KBM-7 (cell line): ENCODE measurements around the gene FOXP3.

ENCODE experiments used
- DNase-seq: peaks from one replicate; pipeline ENCODE4 v3.0.0-alpha.2; 2015
- in situ Hi-C: fragments of 300-500 bp; cut with MboI; formaldehyde crosslinking; loops from 2 replicates; pipeline ENCODE4 v1.14.3; 2020; ENCODE audit warnings: low sequenced_read_pairs, low pct_unique_long_range_greater_than_20kb, mixed read lengths

FOXP3 gene

DNA sequence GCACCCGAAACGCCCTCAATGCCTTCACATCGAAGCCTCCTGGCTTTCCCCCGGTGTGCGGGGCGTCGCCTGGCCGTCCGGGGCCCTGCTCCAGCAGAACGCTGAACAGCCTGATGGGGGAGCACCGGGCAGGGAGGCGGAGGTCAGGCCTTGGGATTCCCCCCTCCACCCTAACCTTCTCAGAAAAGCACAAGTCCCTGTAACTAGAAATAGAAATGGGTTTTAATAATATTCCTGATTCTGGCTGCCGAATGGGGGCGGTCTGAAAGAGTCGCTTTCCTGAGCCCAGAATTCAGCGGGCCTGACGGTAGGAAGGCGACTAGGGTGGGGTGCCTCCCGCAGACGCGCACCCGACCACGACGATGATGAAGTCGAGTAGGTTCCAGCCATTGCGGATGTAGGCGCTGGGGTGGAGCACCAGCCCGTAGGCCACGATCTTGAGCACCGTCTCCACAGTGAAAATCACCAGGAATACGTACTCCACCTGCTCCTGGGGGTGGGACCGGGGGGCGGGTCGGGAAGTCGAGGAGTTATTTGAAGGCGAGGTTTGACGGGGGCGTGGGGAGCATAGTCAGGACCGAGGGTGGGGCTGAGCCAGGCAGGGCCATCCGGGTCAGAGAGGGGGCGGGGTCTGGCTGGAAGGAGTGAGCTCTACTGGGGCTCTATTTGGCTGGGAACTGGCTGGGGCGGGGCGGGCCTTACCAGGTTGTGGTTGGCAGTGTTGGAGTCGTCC lies 33.8 kb downstream of the FOXP3 start:
- no peak for DNase-seq
- in situ Hi-C loops: no loop called here

DNA sequence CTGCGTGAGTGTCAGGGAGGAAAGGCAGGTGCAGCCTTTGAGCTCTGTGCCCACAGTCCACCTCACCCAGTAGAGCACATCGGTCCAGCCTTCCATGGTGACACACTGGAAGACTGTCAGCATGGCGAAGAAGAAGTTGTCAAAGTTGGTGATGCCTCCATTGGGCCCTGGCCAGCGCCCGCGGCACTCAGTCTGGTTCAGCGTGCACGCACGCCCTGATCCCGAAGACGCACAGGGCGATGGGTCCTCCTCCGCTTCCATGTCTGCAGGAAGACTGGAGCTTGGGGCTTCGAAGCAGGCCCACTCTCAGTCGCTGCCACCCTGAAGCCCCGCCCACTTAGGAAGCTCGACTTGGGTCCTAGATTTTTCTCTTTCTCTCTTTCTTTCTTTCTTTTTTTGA lies 36.3 kb downstream of the FOXP3 start:
- in situ Hi-C loops: no loop called here
- DNase-seq: no peak

DNA sequence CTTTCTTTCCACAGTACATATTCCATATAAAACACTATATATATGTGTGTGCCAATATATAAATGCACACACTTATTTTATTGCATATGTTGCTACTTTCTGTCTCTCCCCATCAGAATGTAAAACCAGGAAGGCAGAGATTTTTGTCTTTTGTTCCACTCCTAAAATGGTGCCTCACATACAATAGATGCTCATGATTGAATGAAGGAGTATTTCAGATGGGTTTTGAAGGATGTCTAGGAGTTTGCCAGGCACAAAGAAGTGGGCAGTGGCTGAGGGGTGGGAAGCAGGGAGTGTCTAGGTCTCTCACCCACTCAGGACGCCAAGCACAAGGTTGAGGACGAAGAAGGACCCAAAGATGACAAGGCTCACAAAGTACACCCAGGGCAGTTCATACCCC lies 36.8 kb downstream of the FOXP3 start:
- no peak for DNase-seq
- in situ Hi-C loops: no loop called here

DNA sequence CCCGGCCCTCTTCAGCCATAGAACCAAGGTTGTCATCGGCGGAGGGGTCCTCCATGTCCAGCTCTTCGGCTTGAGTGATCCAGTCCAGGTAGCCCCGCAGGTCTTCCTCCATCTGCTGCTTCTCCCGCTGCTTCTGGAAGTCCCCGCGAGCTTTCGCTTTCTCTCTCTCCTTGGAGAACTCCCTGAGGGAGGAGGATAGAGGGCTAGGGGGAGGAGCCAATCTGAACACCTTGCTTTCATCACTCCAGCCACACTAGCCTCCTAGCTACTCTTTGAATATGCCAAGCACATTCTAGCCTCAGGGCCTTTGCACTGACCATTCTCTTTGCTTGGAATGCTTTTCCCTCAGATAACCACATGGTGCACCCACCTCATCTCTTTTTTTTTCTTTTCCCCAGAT lies 37.6 kb downstream of the FOXP3 start:
- in situ Hi-C loops: no loop called here
- no peak for DNase-seq

DNA sequence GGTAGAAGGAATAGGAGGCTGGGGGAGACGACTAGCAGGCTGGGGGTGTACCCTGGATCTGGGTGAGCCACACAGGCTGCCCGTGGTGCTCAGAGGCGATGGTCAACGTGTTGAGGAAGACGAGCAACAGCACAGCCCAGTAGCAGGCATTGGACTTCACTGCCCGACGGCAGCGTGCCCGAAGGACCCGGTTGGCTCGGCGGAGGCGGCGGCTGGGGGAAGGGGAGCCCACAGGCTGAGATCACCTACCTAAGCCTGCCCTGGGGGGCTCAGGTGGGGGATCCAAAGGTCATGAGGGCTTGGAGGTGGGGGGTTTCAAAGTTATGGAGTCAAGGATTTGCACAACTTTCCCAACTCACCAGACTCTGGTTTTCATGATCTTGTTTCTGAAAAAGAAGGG lies 38.7 kb downstream of the FOXP3 start:
- no peak for DNase-seq
- in situ Hi-C loops: no loop called here

DNA sequence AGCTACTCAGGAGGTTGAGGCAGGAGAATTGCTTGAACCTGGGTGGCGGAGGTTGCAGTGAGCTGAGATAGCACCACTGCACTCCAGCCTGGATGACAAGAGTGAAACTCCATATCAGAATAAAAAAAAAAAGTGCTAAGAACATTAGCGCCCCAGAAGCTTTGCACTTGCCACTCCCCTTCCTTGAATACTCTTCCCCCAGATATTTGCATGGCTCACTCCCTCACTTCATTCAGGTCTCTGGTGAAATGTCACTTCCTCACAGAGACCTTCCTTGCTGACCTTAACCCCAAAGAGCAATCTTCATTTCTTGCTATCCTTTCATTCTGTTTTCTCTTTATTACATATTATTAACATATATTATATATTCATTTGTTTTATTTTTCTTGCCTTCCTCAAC lies 42.6 kb downstream of the FOXP3 start:
- in situ Hi-C loops: no loop called here
- DNase-seq: no peak

DNA sequence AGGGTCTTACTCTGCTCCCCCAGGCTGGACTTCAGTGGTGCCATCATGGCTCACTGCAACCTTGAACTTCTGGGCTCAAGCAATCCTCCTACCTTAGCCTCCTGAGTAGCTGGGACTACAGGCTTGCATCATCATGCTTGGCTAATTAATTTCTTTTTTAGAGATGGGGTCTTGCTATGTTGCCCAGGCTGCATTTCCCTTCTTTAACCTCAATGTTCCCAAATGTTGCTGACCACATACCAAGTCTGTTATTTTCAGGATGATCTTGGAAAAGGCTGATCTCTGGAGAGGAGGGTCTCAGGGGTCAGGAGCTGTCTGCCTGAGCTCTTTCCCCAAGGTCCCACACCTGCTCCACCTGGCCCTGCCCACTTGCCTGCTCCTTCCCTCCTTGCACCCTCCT lies 44.4 kb downstream of the FOXP3 start:
- in situ Hi-C loops: no loop called here
- no peak for DNase-seq

DNA sequence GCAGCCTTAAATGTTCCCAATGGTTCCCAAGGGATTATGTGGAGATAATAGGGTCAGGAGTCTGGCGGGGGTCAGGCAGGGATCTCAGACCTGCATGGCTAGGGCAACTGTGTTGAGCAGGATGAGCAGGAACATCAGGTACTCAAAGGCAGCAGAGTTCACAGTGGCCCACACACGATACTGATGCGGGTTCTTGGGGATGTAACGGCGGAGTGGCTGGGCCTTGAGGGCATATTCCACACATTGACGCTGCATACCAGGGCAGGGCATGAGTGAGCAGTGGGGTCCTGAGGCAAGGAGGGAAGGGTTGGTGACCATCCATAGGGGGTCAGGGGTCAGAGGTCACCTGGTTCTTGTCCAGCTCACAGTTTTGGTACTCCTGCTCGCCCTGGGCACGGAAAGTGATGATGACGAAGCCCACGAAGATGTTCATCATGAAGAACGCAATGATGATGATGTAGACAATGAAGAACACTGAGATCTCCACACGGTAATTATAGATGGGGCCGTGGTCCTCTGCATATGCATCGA lies 49.4 kb downstream of the FOXP3 start:
- DNase-seq: no peak
- in situ Hi-C loops: no loop called here

DNA sequence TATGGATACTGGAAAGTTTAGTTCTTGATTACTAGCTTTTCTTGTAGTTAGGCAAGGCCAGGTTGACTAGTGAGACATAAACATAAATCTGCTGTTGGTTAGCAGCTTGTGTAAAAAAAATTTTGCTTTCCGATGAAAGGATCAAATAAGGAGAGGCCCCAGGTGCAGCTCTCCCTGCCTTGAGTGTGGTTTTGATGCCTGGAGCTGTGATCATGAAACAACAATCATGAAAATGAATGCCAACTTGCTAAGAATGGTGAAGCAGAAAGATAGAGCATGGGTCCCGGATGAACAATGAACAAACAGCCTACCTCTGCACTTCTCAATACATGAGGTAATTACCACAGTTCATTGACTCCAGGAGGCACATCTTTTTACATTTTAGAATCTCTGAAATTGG lies 50.1 kb downstream of the FOXP3 start:
- DNase-seq: no peak
- in situ Hi-C loops: no loop called here

DNA sequence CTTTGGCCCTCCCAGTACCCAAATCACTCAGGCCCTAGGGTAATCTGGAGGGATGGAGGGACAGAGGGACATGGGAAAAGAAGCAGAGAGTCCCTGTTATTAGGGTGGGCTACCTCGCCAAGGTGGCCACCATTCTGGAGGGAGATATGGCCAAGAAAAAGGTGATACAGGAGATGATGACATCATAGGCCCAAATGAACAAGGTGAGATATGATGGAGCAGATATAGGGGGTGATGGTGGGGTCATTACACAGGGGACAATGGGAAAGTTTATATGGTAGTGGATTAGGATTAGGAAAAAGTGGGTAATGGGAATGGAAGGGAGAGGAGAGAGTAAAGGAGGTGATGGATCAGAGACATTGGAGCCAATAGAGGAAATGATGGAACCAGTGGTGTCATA lies 51.6 kb downstream of the FOXP3 start:
- in situ Hi-C loops: no loop called here
- no peak for DNase-seq

DNA sequence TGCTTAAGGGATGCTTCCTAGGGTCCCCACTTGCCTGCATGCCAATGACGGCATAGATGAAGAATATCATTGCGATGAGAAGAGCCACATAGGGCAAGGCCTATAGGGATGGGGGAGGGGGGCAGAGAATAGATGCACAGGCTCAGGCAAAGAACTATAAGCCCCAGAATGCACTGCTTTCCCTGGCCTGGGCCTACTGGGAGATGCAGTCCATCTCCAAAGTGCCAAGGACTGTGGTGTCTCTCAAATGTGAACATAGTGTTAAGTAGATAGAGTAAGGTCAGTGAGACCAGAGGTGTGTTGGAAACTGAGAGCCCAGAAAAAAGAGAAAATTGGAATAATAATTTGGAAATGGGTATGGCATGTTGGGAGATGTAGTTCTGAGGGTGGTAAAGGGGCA lies 52.3 kb downstream of the FOXP3 start:
- DNase-seq: no peak
- in situ Hi-C loops: no loop called here

DNA sequence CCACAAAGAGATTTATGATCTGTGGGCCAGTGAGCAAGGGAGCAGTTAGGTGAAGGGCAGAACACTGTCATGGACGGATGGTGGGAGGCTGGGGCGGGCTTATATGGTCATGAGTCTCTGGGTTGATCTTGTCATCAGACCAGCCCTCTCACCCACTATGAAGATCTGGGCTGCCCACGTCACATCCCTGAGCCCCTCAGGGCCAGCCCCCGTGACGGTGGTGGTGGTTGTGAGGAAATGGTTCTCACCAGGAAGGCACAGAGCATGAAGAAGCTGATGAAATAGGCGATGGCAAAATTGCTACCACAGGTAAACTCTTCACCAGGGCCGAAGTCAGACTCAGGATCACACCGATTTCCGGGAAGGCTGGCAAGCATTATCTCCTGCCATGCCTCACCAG lies 53.4 kb downstream of the FOXP3 start:
- DNase-seq: no peak
- in situ Hi-C loops: no loop called here

DNA sequence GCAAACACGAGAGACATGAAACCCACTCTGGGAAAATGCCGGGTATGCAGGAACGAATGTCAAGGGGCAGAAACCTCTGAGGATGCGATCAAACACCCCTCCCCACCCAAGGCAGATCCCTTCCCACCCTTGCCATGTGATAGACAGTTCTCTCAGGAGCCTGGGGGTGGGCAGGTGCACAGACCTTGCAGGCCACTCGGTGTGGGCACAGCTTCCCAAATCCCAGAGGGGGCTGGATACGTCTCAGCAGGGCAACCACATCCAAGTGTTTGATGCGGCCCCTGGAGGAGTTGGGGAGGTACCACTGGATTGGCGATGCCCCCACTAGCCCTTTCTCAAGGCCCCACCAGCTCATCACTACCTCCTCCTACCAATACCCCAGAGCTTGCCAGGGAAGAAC lies 54.1 kb downstream of the FOXP3 start:
- no peak for DNase-seq
- in situ Hi-C loops: no loop called here

DNA sequence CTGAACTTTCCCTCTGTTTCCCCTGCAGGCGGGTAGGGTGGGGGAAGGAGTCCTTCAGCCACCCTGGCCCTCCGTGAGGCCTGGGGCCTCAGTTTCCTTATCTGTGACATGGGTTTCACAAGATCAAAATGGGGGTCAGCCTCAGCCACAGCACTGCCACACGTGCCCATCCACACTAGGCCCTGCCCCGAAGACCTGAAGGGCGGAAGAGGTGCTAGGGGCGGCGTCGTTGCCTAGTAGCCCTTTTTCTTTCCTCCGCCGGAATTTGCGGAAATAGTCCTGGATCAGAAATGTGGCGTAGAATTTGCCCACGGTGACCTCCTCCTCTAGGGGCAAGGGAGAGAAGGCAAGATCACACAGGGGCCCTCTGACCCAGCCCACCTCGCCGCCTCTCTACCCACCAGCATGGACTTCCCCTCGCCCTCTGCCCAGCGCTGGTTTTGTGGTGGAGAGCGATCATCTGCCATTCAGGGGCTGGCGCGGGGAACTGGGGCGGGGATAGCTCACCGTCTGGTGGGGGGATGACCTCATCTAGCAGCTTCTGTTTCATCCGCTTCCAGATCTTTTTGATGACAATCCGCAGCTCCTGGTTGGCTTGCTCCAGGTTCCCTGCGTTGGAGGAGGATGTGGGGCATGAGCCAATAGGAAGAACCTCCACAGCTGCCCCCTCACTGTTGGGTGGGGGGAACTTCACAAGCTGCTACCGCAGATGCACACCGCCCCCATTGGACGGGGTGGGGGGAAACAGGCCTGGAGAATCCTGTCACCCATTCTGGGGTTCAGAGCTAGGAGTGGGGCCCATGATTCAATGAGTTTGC lies 54.9 kb downstream of the FOXP3 start:
- DNase-seq: no peak
- in situ Hi-C loops: no loop called here

DNA sequence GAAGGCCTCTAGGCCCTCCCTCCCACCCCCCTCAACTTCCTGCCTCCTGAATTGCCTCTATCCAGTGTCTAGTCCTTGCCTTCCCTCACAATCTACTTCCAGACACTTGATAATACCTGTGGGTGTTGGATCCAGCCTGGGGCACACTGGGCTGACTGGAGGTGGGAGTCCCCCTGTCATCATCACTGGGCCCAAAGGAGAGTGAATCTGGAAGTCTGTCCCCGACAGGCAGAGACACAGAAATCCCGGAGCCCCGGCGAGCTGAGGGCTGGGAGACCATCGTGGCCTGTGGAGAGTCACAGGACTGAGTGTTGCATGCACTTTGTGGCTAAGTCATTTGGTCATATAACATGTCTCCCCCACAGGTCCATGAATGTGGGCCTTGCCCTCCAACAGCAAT lies 56.1 kb downstream of the FOXP3 start:
- no peak for DNase-seq
- in situ Hi-C loops: no loop called here

DNA sequence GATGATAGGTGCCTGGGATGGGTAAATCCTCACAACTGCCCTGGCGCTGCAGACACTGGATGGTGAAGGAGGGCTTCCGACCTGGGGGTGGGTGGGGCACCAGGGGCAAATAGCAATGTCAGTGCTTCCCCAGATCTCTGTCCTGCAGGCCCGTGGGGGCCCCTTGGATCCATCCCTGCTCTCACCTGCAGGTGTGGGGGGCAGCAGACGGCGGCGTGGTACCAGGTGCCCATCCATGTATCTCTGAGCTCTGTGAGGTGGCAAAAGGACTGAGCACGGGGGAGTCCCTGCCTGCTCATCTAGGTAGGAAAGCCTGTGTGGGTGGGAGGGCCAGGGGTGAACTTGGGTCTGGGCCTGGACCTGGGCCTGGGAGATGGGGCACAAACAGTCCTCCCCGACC lies 58.0 kb downstream of the FOXP3 start:
- no peak for DNase-seq

DNA sequence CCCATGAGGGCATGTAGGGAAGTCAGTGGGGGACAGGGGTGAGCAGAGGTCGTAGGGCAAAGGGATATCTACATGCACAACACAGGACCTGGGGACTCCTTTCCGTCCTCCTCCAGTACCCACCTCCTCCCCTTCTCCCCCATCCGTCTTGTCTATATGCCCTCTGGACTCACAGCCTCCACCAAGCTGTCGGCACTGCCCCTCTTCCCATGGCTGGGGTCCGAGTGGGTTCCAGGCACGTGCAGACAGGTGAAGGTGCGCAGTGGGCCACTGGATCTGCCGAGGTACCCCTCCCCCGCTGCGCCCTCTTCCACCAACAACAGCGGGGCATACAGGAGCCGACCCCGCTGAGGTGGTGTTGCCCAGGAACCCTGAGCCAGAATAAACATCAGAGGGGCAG lies 59.1 kb downstream of the FOXP3 start:
- no peak for DNase-seq

More for the DNA sequence above, 58.0 kb downstream of the FOXP3 start:
- in situ Hi-C loops: no loop called here

DNA sequence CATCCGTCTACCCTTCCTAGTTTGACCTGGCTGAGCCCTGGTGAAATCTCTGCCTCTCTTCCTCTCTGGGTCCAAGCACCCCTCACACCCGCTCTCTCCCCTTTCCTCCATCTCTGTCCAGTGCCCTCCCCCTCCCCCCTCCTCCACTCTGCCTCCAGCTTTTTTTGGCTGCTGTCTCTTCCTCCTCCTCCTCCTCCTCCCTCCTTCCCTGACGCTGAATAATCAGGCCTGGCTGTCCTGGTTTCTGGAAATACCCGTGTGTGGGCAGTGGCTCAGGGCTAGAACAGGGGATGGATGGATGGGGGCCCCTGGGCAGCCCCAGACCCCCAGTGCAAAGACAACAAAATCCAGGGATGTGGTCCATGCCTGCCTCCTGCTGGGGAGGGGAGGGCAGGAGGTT lies 59.8 kb downstream of the FOXP3 start:
- in situ Hi-C loops: no loop called here
- DNase-seq: no peak

More for the DNA sequence above, 59.1 kb downstream of the FOXP3 start:
- in situ Hi-C loops: no loop called here

DNA sequence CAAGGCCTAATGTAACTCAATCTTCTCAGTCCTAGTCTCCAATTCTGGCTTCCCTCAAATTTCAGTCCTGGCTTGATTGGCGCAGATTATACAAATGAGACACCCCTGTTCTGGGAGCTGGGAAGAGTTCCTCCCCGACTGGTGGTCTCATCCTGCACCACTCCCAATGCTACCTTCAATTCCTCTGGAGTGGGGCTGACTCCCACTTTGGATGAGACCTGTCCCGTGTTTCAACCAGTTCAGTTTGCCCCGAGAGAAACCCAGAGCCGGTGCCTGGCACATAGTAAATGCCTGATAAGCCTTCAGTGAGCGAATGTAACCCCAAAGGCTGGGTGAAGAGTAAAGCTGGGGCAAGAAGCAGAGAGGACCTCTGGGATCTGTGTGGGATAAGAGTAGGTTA lies 60.5 kb downstream of the FOXP3 start:
- no peak for DNase-seq

DNA sequence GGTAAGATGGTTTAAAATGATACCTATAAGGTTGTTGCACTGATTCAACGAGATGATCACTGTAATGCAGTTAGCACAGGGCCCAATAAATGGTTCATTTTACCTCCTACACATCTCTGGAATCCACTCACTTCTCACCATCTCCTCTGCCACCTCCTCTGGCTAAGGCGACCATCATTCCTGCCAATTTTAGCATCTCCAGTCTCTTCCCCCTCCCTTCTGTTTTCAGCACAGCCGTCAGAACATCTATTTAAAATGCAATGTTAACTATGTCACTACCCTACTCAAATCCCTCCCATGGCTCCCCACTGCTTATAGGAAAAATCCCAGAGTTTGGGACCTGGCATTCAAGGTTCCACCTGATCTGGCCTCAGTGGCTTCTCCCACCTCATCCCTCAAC lies 61.0 kb downstream of the FOXP3 start:
- DNase-seq: no peak
- in situ Hi-C loops: no loop called here

More for the DNA sequence above, 60.5 kb downstream of the FOXP3 start:
- in situ Hi-C loops: no loop called here

DNA sequence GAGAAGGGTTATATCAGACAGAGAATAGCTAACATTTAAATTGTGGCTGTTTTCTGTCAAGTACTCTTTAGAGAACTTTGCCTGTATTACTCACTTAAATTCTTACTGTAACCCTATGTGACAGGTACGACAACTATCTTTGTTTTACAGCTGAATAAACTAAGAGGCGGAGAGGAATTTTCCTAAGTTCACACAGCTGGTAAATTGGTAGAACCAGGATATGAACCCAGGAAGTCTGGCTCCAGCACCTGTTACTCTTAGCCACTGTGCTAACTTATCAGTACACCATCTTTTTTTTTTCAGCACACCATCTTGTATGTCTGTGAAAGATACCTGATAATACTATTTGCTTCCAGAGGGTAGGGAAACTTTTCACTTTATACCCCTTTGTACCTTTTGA lies 62.5 kb downstream of the FOXP3 start:
- no peak for DNase-seq
- in situ Hi-C loops: no loop called here
